Adrenal gland (tissue), 12 donors: Measurements from ENCODE around the gene ZNF18. TPM values are rescaled to one million over a fixed set of nuclear protein-coding genes. Genes with fewer than 3 reads are reported as not detected.
"Not testable (repeated sequence)": the region's sequence is repeated elsewhere in the genome, so short reads cannot be mapped to it uniquely, and the experiment has no call there.

Source experiments
- DNase-seq, 7 donors: peaks; one replicate each; pipeline ENCODE4 v3.0.0-alpha.2; 2019 to 2020
- H3K27ac ChIP-seq, 5 donors: fragments of 200-600 bp; sonication (generic) in 4 of 5; 1 replicate in 3 of 5; 2 replicates in 2 of 5; pipeline versions ENCODE4 v1.5.1 to v1.8.0; 2016 to 2020; ENCODE audit warnings: mild to moderate bottlenecking in 1 of 5
- H3K27me3 ChIP-seq: fragments of 200-600 bp; 2 replicates; pipeline ENCODE4 v1.8.0; 2021
- H3K36me3 ChIP-seq, 2 donors: fragments of 200-600 bp; replicated peaks in 1 of 2; 1 replicate in 1 of 2; 2 replicates in 1 of 2; pipeline versions ENCODE4 v1.5.1 to v1.8.0; 2018 to 2022
- H3K4me1 ChIP-seq, 2 donors: fragments of 200-600 bp; replicated peaks in 1 of 2; 1 replicate in 1 of 2; 2 replicates in 1 of 2; pipeline versions ENCODE4 v1.5.1 to v1.8.0; 2018 to 2021
- H3K4me3 ChIP-seq, 4 donors: fragments of 200-600 bp; sonication (generic) in 3 of 4; one replicate each; pipeline ENCODE4 v1.5.1; 2016 to 2018
- H3K9me3 ChIP-seq, 3 donors: fragments of 200-600 bp; sonication (generic) in 1 of 3; replicated peaks in 1 of 3; 1 replicate in 2 of 3; 2 replicates in 1 of 3; pipeline versions ENCODE4 v1.5.1 to v1.8.0; 2016 to 2021
- CTCF ChIP-seq, 6 experiments: fragments of 450-650 bp in 4 of 6; fragments of 200-600 bp in 2 of 6; sonication (generic) in 1 of 6; IDR thresholded peaks; 1 replicate in 5 of 6; 2 replicates in 1 of 6; pipeline versions ENCODE4 v1.5.1 to v1.8.0; 2016 to 2021; ENCODE audit warnings: antibody characterized with exemption in 6 of 6, mild to moderate bottlenecking in 2 of 6, moderate library complexity in 1 of 6
- POLR2A ChIP-seq, 2 donors: fragments of 450-650 bp; IDR thresholded peaks; one replicate each; pipeline ENCODE4 v1.6.1; 2017; ENCODE audit warnings: antibody characterized with exemption in 2 of 2, mild to moderate bottlenecking in 2 of 2, moderate library complexity in 1 of 2
- WGBS, 4 donors: extraction: QIAGEN DNeasy Blood & Tissue Kit in 2 of 4; methylation state at CpG; one replicate each; pipeline versions ENCODE4 v1.1.5 to v1.1.7; 2013 to 2017; 5-methylcytosine and 5-hydroxymethylcytosine counted together
- intact Hi-C, 2 donors: fragments of 100-400 bp; cut with DNase I; formaldehyde crosslinking; loops; one replicate each; pipeline versions ENCODE4 v1.14.1 to v1.15.0; 2022 to 2023
- polyA plus RNA-seq, 3 donors: library from polyadenylated mRNA; stranded (reverse); fragments of 200-250 nt in 2 of 3; fragments of 350-450 nt in 1 of 3; fragmentation: Illumina TruSeq in 1 of 3; extraction: RNeasy Lipid Tissue Mini Kit (QIAGEN cat#74804) in 1 of 3; gene quantifications; one replicate each; pipeline ENCODE4 v1.2.3, GENCODE V29; 2013 to 2014
- total RNA-seq, 9 donors: library from RNA; depleted of rRNA in 4 of 9; stranded (reverse); fragments of >200 nt in 4 of 9; fragments of 120-200 nt in 1 of 9; fragmentation: NEBNext Ultra II Directional in 1 of 9; extraction: Animal tissue kit (Norgen Biotek cat#: 25700) in 1 of 9; gene quantifications; one replicate each; pipeline versions ENCODE4 v1.1.0 to v1.2.4, GENCODE V29; 2013 to 2023
- donor health status: healthy with polysubstance abuse.
- donor health status: Bipolar disorder and iron deficiency.
- donor health status: DM: yes; HTN: yes; CAD: no.
- donor health status: DM: no; HTN: no; CAD: no.
- donor health status: DM: no; HTN: no; CAD: no.
- donor health status: DM: yes; HTN: yes; CAD: no.

The ZNF18 gene
- total and polyA plus RNA-seq, 12 donors: 3.4 to 17.5 (median 6.3) TPM

GRCh38 chr17:11979795-11980194 is 17.5 kb downstream of the ZNF18 start:
- H3K36me3 ChIP-seq: peaks cover 0 to 22% of the 10 kb centered on the region in 2 donors
- no peaks in the 10 kb centered on the region for H3K4me1 ChIP-seq
- DNase-seq: no peak
- 91 to 93% (median 92%) methylated on average over 3 of the region's 3 CpGs for WGBS, 4 donors
- intact Hi-C loops: no loop called here
- TF ChIP-seq CTCF (IDR thresholded peaks at IDR 0.05) (no peak), POLR2A (IDR thresholded peaks at IDR 0.05) (no peak)
- no peaks in the 10 kb centered on the region for H3K27me3 ChIP-seq
- no peaks in the 10 kb centered on the region for H3K9me3 ChIP-seq
- H3K4me3 ChIP-seq: no peak overlapping the region
- H3K27ac ChIP-seq: no peak overlapping the region

DNA sequence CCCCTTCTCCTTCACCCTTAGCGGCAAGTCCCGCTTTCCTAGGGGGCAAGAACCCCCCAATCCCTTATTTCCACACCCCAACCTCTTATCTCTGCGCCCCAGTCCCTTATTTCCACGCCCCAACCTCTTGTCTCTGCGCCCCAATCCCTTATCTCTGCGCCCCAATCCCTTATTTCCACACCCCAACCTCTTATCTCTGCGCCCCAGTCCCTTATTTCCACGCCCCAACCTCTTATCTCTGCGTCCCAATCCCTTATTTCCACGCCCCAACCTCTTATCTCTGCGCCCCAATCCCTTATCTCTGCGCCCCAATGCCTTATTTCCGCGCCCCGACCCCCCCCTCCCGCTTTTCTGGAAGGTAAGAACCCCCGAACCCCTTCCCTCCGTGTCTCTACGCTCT is 24.5 kb downstream of the ZNF18 start:
- H3K9me3 ChIP-seq, intact Hi-C loops, H3K27me3 ChIP-seq, DNase-seq, H3K4me1 ChIP-seq, H3K27ac ChIP-seq, H3K36me3 ChIP-seq, H3K4me3 ChIP-seq: not testable (repeated sequence)
- WGBS, 4 donors: 95 to 97% (median 97%) methylated on average over 18 to 19 of the region's 19 CpGs

DNA sequence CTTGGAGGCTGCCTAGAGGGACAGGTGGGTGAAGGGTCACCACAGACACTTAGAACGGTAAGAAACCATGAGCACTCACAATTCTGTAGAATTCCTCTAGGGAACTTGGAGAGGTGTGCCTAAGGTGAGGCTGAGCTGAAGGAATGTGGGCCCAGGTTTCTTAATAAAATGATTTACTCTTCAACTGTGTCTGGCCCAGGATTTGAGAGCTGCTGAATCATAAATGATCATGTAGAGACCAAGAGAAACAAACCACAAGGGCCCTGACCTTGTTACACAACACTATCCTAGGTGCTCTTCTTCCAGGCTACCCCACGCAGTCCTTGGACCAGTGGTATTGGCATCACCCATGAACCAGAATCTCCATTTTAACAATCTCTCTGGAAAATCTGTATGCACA is 27.7 kb downstream of the ZNF18 start:
- H3K4me3 ChIP-seq: no peak overlapping the region
- intact Hi-C loops: no loop called here
- H3K4me1 ChIP-seq: no peaks in the 10 kb centered on the region
- 93 to 97% (median 96%) methylated on average over 2 of the region's 2 CpGs for WGBS, 4 donors
- H3K27me3 ChIP-seq: no peaks in the 10 kb centered on the region
- no peaks in the 10 kb centered on the region for H3K9me3 ChIP-seq
- no peaks in the 10 kb centered on the region for H3K36me3 ChIP-seq
- DNase-seq: no peak
- H3K27ac ChIP-seq: no peak overlapping the region
- TF ChIP-seq CTCF (IDR thresholded peaks at IDR 0.05): no peak
- TF ChIP-seq POLR2A (IDR thresholded peaks at IDR 0.05): no peak

DNA sequence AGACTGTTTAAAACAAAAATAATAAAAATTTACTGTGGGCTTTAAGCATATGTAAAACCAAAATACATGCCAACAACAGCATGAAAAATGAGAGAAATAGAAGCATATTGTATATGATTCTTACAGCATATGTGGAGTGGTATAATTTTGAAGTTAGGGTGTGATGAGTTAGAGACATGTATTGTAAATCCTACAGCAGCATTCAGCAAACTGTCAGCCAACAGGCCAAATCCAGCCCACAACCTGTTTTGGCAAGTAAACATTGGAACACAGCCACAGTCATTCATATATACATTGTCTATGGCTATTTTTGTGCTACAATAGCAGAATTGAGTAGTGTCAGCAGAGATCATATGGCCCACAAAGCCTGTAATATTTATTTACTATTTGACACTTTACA is 42.3 kb downstream of the ZNF18 start:
- Histone ChIP-seq H3K9me3 (peaks cover 0 to 11% (median 5%) of the 10 kb centered on the region in 3 donors), H3K27ac (no peak overlapping the region), H3K4me3 (no peak overlapping the region), H3K36me3 (no peaks in the 10 kb centered on the region), H3K4me1 (no peaks in the 10 kb centered on the region), H3K27me3 (no peaks in the 10 kb centered on the region)
- intact Hi-C loops: no loop called here
- no peak for DNase-seq
- TF ChIP-seq POLR2A (IDR thresholded peaks at IDR 0.05): no peak
- TF ChIP-seq CTCF (IDR thresholded peaks at IDR 0.05): no peak

- H3K9me3 ChIP-seq: peaks cover 0 to 11% (median 5%) of the 10 kb centered on the region in 3 donors
- no peaks in the 10 kb centered on the region for H3K36me3 ChIP-seq
- H3K27me3 ChIP-seq: no peaks in the 10 kb centered on the region
- H3K4me3 ChIP-seq: no peak overlapping the region
- no peak overlapping the region for H3K27ac ChIP-seq
- intact Hi-C loops: no loop called here
- 97 to 100% (median 99%) methylated on average over 1 of the region's 1 CpG for WGBS, 4 donors
- no peak for DNase-seq
- H3K4me1 ChIP-seq: no peaks in the 10 kb centered on the region
- TF ChIP-seq POLR2A (IDR thresholded peaks at IDR 0.05) (no peak), CTCF (IDR thresholded peaks at IDR 0.05) (no peak)
Measured at GRCh38 chr17:11953924-11954323, 43.4 kb downstream of the ZNF18 start.
